Measurements from ENCODE around the gene MX1. TPM values are rescaled to one million over a fixed set of nuclear protein-coding genes. Genes with fewer than 3 reads are reported as not detected.

Gene MX1
- total and polyA plus RNA-seq, 12 donors, result 14.0 to 44.4 (median 26.4) TPM

- H3K9me3 ChIP-seq (replicated peaks in 1 of 3), result no peaks in the 10 kb centered on the region
- no peaks in the 10 kb centered on the region for H3K36me3 ChIP-seq (replicated peaks in 1 of 2)
- WGBS, 4 donors, result 63 to 78% (median 76%) methylated on average over 8 to 11 of the region's 11 CpGs
- H3K4me1 ChIP-seq (replicated peaks in 1 of 2), result no peaks in the 10 kb centered on the region
- H3K27me3 ChIP-seq, result no peaks in the 10 kb centered on the region
- no peak for TF ChIP-seq CTCF (IDR thresholded peaks at IDR 0.05)
- TF ChIP-seq POLR2A (IDR thresholded peaks at IDR 0.05), result no peak
- H3K27ac ChIP-seq, result no peak overlapping the region
- intact Hi-C loops (cut with DNase I), result no loop called here
- no peak for DNase-seq
- H3K4me3 ChIP-seq, result no peak overlapping the region
Measured at GRCh38 chr21:41478319-41479177, 52.5 kb downstream of the MX1 start.

- no peaks in the 10 kb centered on the region for H3K9me3 ChIP-seq (replicated peaks in 1 of 3)
- no peaks in the 10 kb centered on the region for H3K27me3 ChIP-seq
- intact Hi-C loops (cut with DNase I), result no loop called here
- WGBS, 4 donors, result 39 to 58% (median 56%) methylated on average over 2 to 8 of the region's 8 CpGs
- H3K36me3 ChIP-seq (replicated peaks in 1 of 2), result no peaks in the 10 kb centered on the region
- TF ChIP-seq CTCF (IDR thresholded peaks at IDR 0.05), result no peak
- TF ChIP-seq POLR2A (IDR thresholded peaks at IDR 0.05), result no peak
- no peaks in the 10 kb centered on the region for H3K4me1 ChIP-seq (replicated peaks in 1 of 2)
- H3K27ac ChIP-seq, result no peak overlapping the region
- no peak for DNase-seq
- H3K4me3 ChIP-seq, result no peak overlapping the region
Measured at GRCh38 chr21:41479686-41480085, 53.6 kb downstream of the MX1 start.

- Histone ChIP-seq H3K27ac (no peak overlapping the region), H3K27me3 (no peaks in the 10 kb centered on the region), H3K36me3 (replicated peaks in 1 of 2) (no peaks in the 10 kb centered on the region), H3K4me3 (no peak overlapping the region), H3K9me3 (replicated peaks in 1 of 3) (no peaks in the 10 kb centered on the region), H3K4me1 (replicated peaks in 1 of 2) (no peaks in the 10 kb centered on the region)
- 80 to 84% (median 83%) methylated on average over 16 to 17 of the region's 17 CpGs for WGBS, 4 donors
- TF ChIP-seq CTCF (IDR thresholded peaks at IDR 0.05), result no peak
- TF ChIP-seq POLR2A (IDR thresholded peaks at IDR 0.05), result no peak
- DNase-seq, result no peak
- intact Hi-C loops (cut with DNase I), result no loop called here
Measured at GRCh38 chr21:41480086-41480690, 54.1 kb downstream of the MX1 start.

GRCh38 chr21:41481191-41481590, 55.2 kb downstream of the MX1 start:
- TF ChIP-seq POLR2A (IDR thresholded peaks at IDR 0.05) (no peak), CTCF (IDR thresholded peaks at IDR 0.05) (no peak)
- intact Hi-C loops (cut with DNase I), result no loop called here

More at GRCh38 chr21:41481191-41481590, 55.2 kb downstream of the MX1 start:
- H3K4me1 ChIP-seq (replicated peaks in 1 of 2), result no peaks in the 10 kb centered on the region
- WGBS, 4 donors, result 68 to 82% (median 76%) methylated on average over 8 of the region's 8 CpGs
- H3K4me3 ChIP-seq, result no peak overlapping the region
- H3K36me3 ChIP-seq (replicated peaks in 1 of 2), result no peaks in the 10 kb centered on the region
- no peaks in the 10 kb centered on the region for H3K27me3 ChIP-seq
- no peak for DNase-seq
- no peak overlapping the region for H3K27ac ChIP-seq
- H3K9me3 ChIP-seq (replicated peaks in 1 of 3), result no peaks in the 10 kb centered on the region

Measured in adrenal gland (tissue), 12 donors.